ENCODE measurements around the gene SLC9A9.

DNA sequence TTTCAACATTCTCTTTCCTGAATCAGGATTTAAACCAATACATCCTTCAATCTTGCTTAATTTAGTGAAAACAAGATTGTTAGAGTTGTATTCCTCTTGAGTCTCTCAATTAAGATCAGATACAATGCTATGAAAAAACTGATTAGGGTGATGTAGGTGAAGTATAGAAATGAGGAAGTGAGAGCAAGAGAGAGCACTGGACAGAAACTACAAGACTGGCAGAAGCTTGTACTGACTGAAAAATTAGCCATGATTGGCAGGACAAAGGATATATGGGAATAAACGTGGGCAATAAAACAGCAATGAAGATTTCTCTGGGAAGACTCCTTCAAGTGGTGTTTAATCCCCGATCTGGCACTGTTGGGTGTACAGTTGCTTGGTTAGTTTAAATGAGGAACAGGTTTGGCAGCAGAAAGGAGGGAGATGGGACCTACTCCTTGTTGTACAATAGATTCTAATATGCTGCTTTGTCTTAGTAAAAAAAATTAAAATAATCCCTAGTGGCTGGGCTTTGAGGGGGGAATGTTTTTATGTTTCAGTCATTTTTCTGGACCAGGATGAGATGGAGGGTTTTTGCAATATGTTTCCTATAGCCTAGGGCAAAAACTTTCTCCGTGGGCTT lies 252.7 kb downstream of the SLC9A9 start:
- TF ChIP-seq TCF12 (IDR thresholded peaks at IDR 0.05; ENCODE audit: low read depth, low read length) (no peak), SP1 (IDR thresholded peaks at IDR 0.05; ENCODE audit: low read depth, low read length) (no peak)
